Gastroesophageal sphincter (tissue), 4 donors: ENCODE data around the gene AVPR1A. TPM values are rescaled to one million over a fixed set of nuclear protein-coding genes. Genes with fewer than 3 reads are reported as not detected.

ENCODE experiments used
- ATAC-seq: fragments of 150-250 bp; one replicate; pipeline ENCODE4 v1.9.1; 2016; ENCODE audit warnings: mild to moderate bottlenecking, moderate library complexity
- H3K27ac ChIP-seq, 4 donors: fragments of 200-600 bp; sonication (generic) in 3 of 4; 1 replicate in 3 of 4; 2 replicates in 1 of 4; pipeline ENCODE4 v1.5.1; 2016 to 2019
- H3K27me3 ChIP-seq: fragments of 200-600 bp; sonication (generic); one replicate; pipeline ENCODE4 v1.5.1; 2019
- H3K36me3 ChIP-seq, 2 donors: fragments of 200-600 bp; sonication (generic); one replicate each; pipeline ENCODE4 v1.5.1; 2019; ENCODE audit warnings: control low read depth in 1 of 2
- H3K4me1 ChIP-seq, 3 donors: fragments of 200-600 bp; sonication (generic); 1 replicate in 2 of 3; 2 replicates in 1 of 3; pipeline ENCODE4 v1.5.1; 2016 to 2019; ENCODE audit warnings: control low read depth in 2 of 3
- H3K4me3 ChIP-seq, 2 donors: fragments of 200-600 bp; sonication (generic); one replicate each; pipeline ENCODE4 v1.5.1; 2019; ENCODE audit warnings: mild to moderate bottlenecking in 1 of 2, moderate library complexity in 1 of 2
- H3K9me3 ChIP-seq, 3 donors: fragments of 200-600 bp; sonication (generic); one replicate each; pipeline ENCODE4 v1.5.1; 2017 to 2019; ENCODE audit warnings: control low read depth in 2 of 3
- EP300 ChIP-seq: sonication (generic); formaldehyde crosslinking; IDR thresholded peaks from one replicate; pipeline ENCODE4 v1.6.1; 2017; ENCODE audit warnings: antibody characterized with exemption, mild to moderate bottlenecking
- POLR2A ChIP-seq, 2 donors: fragments of 450-650 bp; IDR thresholded peaks; one replicate each; pipeline ENCODE4 v1.6.1; 2017; ENCODE audit warnings: antibody characterized with exemption in 2 of 2, mild to moderate bottlenecking in 2 of 2, moderate library complexity in 1 of 2
- POLR2AphosphoS5 ChIP-seq: sonication (generic); formaldehyde crosslinking; IDR thresholded peaks from one replicate; pipeline ENCODE4 v1.6.1; 2017; ENCODE audit warnings: antibody characterized with exemption
- WGBS, 2 donors: methylation state at CpG; one replicate each; pipeline ENCODE4 v1.1.5; 2018; ENCODE audit warnings: low coverage in 1 of 2; 5-methylcytosine and 5-hydroxymethylcytosine counted together
- total RNA-seq, 4 donors: library from RNA; depleted of rRNA; stranded (reverse); fragments of >200 nt; gene quantifications; one replicate each; pipeline ENCODE4 v1.1.0, GENCODE V29; 2016
- TF ChIP-seq, protein P1 (sequence below), 4 experiments: fragments of 200-600 bp in 2 of 4; fragments of 450-650 bp in 2 of 4; sonication (generic) in 1 of 4; IDR thresholded peaks; one replicate each; pipeline ENCODE4 v1.5.1; 2017 to 2019; ENCODE audit warnings: antibody characterized with exemption in 4 of 4, mild to moderate bottlenecking in 2 of 4, moderate library complexity in 2 of 4

Gene AVPR1A
- total RNA-seq, 4 donors from 2014 or later, result 1.4 to 6.7 (median 4.3) TPM

DNA sequence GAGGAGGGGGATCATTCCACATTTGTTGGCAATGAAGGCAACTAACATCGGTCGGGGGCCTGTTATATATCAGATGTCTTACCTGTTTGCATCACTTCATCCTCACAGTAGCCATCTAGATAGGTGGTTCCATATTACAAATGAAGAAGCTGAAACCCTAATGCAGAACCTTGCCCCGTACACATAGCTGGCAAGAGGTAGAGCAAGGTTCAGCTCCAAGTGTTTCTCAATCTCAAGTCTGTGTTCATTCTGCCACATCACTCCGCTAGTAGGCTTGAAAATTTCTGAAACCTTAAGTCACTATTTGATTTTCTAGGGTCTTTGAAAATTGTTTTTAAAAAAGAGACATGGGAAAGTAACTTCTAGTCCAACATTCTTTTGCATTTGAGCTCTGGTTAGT, 17.0 kb downstream of the AVPR1A start:
- Histone ChIP-seq H3K27ac (no peak overlapping the region), H3K36me3 (no peaks in the 10 kb centered on the region), H3K27me3 (no peaks in the 10 kb centered on the region), H3K9me3 (no peaks in the 10 kb centered on the region), H3K4me3 (no peak overlapping the region), H3K4me1 (peaks cover 0 to 9% (median 0%) of the 10 kb centered on the region in 3 donors)
- 75 to 91% methylated on average over 4 of the region's 4 CpGs for WGBS, 2 donors
- no peak for ATAC-seq
- TF ChIP-seq, protein P1, sequence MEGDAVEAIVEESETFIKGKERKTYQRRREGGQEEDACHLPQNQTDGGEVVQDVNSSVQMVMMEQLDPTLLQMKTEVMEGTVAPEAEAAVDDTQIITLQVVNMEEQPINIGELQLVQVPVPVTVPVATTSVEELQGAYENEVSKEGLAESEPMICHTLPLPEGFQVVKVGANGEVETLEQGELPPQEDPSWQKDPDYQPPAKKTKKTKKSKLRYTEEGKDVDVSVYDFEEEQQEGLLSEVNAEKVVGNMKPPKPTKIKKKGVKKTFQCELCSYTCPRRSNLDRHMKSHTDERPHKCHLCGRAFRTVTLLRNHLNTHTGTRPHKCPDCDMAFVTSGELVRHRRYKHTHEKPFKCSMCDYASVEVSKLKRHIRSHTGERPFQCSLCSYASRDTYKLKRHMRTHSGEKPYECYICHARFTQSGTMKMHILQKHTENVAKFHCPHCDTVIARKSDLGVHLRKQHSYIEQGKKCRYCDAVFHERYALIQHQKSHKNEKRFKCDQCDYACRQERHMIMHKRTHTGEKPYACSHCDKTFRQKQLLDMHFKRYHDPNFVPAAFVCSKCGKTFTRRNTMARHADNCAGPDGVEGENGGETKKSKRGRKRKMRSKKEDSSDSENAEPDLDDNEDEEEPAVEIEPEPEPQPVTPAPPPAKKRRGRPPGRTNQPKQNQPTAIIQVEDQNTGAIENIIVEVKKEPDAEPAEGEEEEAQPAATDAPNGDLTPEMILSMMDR (IDR thresholded peaks at IDR 0.05), result no peak

DNA sequence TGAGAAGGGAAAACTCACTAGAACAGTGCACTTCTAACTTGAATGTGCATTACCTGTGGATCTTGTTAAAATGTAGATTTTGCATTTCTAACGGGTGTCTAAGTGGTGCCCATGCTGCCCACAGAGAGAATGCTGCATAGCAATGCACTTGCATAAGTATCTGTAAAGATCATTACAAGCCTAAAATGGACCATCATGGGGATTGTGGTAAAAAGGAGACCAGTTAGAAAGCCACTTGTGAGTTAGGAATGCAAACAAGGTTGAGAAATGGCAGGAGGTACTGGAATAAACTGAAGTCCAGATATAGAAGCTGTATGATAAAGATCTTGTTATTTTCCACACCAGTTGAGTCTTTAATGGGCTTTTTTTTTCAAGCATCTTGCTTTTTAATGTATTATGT, 18.8 kb downstream of the AVPR1A start:
- Histone ChIP-seq H3K4me1 (peaks cover 0 to 9% (median 0%) of the 10 kb centered on the region in 3 donors), H3K27me3 (no peaks in the 10 kb centered on the region), H3K9me3 (no peaks in the 10 kb centered on the region), H3K36me3 (no peaks in the 10 kb centered on the region), H3K27ac (no peak overlapping the region), H3K4me3 (no peak overlapping the region)
- 50 to 64% methylated on average over 1 of the region's 1 CpG for WGBS, 2 donors
- no peak for ATAC-seq
- TF ChIP-seq EP300, result no peak
- TF ChIP-seq POLR2A (IDR thresholded peaks at IDR 0.05), result no peak
- TF ChIP-seq, protein P1 (IDR thresholded peaks at IDR 0.05), result no peak
- TF ChIP-seq POLR2AphosphoS5, result no peak

DNA sequence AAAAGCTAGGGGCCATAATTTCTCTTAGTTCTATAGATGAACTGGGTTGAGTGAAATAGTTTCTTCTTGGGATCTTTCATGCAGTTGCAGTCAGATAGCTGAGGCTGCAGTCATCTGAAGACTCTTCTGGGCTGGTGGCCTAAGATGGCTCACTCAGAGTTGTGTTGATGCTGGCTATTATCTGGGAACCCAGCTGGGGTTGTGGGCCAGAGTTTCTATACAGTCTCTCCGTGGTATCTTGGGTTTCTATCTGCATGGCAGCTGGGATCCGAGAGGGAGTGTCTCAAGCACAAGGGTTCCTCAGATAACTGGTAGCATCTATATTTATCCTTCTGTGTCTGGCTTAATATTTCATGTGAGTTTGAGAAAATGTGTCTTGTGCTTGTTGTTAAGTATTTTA, 21.1 kb downstream of the AVPR1A start:
- Histone ChIP-seq H3K27ac (no peak overlapping the region), H3K4me3 (no peak overlapping the region), H3K4me1 (peaks cover 0 to 9% (median 0%) of the 10 kb centered on the region in 3 donors), H3K9me3 (no peaks in the 10 kb centered on the region), H3K27me3 (no peaks in the 10 kb centered on the region), H3K36me3 (no peaks in the 10 kb centered on the region)
- 47 to 100% methylated on average over 1 to 2 of the region's 2 CpGs for WGBS, 2 donors
- ATAC-seq, result no peak
- TF ChIP-seq POLR2A (IDR thresholded peaks at IDR 0.05) (no peak), POLR2AphosphoS5 (no peak), EP300 (no peak)
- TF ChIP-seq, protein P1 (IDR thresholded peaks at IDR 0.05), result no peak

DNA sequence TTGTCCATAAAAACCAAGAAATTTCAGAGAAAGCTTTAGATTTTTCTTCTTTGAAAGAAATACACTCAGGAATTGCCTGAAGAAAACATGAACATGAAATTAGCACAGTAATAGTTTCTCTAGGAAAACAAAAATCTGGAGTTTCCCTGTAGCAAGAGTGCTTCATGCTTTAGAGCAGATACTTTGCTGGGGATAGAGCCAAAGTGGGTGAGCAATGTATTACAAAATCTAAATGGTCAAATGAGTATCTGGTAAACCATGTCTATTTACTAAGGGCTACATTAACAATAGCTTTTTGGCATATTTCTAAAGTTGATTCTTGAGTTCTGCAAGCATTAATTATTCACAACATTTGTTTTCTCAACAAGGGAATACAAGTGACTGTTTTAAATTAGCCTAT, 26.2 kb downstream of the AVPR1A start:
- H3K4me3 ChIP-seq, result no peak overlapping the region
- no peak for ATAC-seq
- TF ChIP-seq EP300 (no peak), POLR2AphosphoS5 (no peak), POLR2A (IDR thresholded peaks at IDR 0.05) (no peak)
- TF ChIP-seq, protein P1 (IDR thresholded peaks at IDR 0.05), result no peak
- H3K36me3 ChIP-seq, result no peaks in the 10 kb centered on the region
- H3K9me3 ChIP-seq, result no peaks in the 10 kb centered on the region
- H3K27ac ChIP-seq, result no peak overlapping the region
- H3K4me1 ChIP-seq, result no peaks in the 10 kb centered on the region
- no peaks in the 10 kb centered on the region for H3K27me3 ChIP-seq

DNA sequence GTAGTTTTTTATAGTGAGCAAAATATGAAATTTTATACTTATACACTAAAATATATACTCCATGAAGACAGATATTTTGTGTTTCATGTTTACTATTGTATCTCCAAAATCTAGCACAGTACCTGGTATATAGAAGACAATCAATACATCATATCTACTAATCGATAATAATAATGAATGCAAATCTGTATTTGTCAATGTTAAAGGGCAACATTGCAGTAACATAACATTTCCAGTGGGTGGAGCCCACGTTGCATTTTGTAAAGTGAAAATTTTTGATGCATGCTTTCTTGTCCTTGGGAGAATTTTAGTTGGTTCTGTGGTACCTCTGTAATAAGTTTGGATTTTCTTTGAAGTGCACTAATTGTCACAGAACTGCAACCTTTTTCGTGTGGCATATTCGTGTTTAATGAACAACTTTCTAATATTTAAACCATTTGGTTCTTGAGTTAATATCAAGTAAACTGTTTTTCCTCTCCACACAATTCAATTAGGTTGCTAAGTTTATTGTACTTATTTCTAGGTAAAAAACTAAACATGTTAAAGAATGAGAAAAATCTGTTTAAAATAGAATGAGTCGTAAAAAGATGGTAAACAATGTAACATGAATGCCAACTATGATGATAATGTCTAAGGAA, 47.4 kb downstream of the AVPR1A start:
- peaks cover 2% of the 10 kb centered on the region for H3K27me3 ChIP-seq
- no peak for TF ChIP-seq EP300
- TF ChIP-seq, protein P1 (IDR thresholded peaks at IDR 0.05), result peak; percentile 27 to 59 (median 46)
- no peak for ATAC-seq
- H3K36me3 ChIP-seq, result no peaks in the 10 kb centered on the region
- no peak overlapping the region for H3K27ac ChIP-seq
- no peak overlapping the region for H3K4me3 ChIP-seq
- WGBS, 2 donors, result 2 to 4% methylated on average over 5 of the region's 5 CpGs
- H3K4me1 ChIP-seq, result no peaks in the 10 kb centered on the region
- H3K9me3 ChIP-seq, result no peaks in the 10 kb centered on the region
